Activated naive CD8-positive, alpha-beta T cell (primary cell): ENCODE data around the gene NACC2.

Source experiments
- H3K27ac Mint-ChIP-seq: one replicate; pipeline ENCODE4 v1.8.0; 2021; ENCODE audit warnings: mixed read lengths
- H3K27me3 Mint-ChIP-seq: one replicate; pipeline ENCODE4 v1.8.0; 2021; ENCODE audit warnings: mixed read lengths
- H3K36me3 Mint-ChIP-seq: one replicate; pipeline ENCODE4 v1.8.0; 2021; ENCODE audit warnings: mixed read lengths
- H3K4me1 Mint-ChIP-seq: one replicate; pipeline ENCODE4 v1.8.0; 2021; ENCODE audit warnings: low read depth, mixed read lengths
- H3K4me3 Mint-ChIP-seq: one replicate; pipeline ENCODE4 v1.8.0; 2021; ENCODE audit warnings: mild to moderate bottlenecking, mixed read lengths
- H3K9me3 Mint-ChIP-seq: one replicate; pipeline ENCODE4 v1.8.0; 2021; ENCODE audit warnings: low read depth, mixed read lengths

NACC2 gene, protein sequence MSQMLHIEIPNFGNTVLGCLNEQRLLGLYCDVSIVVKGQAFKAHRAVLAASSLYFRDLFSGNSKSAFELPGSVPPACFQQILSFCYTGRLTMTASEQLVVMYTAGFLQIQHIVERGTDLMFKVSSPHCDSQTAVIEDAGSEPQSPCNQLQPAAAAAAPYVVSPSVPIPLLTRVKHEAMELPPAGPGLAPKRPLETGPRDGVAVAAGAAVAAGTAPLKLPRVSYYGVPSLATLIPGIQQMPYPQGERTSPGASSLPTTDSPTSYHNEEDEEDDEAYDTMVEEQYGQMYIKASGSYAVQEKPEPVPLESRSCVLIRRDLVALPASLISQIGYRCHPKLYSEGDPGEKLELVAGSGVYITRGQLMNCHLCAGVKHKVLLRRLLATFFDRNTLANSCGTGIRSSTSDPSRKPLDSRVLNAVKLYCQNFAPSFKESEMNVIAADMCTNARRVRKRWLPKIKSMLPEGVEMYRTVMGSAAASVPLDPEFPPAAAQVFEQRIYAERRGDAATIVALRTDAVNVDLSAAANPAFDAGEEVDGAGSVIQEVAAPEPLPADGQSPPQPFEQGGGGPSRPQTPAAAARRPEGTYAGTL

DNA sequence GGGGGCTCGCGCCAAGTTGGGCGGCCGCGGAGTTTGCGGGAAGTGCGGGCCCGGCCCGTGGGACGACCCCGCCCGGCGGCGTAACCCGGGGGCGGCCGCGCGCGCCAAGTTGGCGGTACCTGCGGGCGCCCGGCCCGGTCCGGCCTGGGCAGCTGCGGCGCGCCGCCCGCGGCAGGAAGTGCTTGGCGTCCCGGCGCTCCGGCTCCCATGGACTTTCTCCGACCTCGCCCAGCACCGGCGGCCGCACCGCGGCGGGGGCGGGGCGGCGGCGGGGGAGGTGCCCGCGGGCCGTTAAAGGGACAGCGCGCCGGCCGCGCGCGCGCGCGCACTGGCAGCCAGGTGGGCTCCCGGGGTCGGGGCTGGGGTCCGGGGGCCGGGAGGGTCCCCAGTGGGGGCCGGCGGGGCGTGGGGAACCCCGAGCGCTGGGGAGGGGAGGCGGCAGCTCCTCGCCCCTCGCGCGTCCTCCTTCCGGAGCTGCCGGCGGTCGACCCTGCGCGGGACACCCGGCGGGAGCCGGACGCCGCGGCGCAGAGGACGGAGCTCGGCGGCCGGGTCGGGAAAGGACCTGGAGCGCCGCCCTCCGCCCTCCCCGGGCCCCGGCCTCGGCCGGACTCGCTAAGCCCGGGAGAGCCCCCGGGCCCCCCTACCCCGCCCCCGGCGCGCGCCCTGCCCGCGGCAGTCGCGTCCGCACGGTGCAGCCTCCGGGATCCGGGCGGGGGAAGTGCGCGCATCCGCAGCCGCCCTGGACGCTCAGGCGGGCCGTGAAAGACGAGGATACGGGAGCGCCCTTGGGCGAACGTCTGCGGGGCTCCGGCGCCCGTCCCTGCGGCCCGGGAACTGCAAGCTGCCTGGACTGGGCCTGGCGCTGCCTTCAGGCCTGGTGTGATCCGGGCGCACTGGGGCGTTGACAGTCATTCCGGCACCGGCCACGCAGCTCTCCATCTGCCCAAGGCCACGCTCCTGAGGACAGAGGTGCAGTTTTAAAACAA is at the start of gene NACC2:
NACC2 (minus strand) TSS at position 220 of the 989 bp plus-strand sequence. CDS start 44,768 bp downstream, outside the sequence.
- Mint-ChIP-seq H3K9me3 (no peaks in the 10 kb centered on the region), H3K27ac (no peak within 1 kb of the TSS), H3K4me1 (peaks cover 11% of the 10 kb centered on the region), H3K36me3 (no peaks in the 10 kb centered on the region), H3K27me3 (no peaks in the 10 kb centered on the region), H3K4me3 (peak within 1 kb of the TSS; percentile 75)

DNA sequence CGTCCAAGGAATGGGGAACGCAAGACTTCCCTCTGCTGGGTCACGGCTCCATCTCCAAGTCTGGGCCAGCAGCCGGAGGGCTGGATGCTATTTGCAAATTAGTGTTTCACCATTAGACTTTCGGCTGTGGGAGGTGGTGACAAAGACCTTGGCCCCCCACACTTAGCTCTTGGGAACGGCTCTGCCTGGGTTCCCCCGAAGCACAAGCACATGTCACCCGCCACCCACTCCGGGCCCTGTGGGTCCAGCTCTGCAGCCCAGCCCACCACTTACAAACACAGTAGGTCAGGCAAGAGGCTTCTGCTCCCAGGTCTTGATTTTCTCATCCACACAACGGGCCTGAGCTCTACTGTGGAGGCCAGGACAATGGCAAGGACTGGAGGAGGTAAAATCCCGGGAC is 49.4 kb upstream of the NACC2 start:
- Mint-ChIP-seq H3K36me3 (no peaks in the 10 kb centered on the region), H3K27me3 (no peaks in the 10 kb centered on the region), H3K9me3 (no peaks in the 10 kb centered on the region), H3K4me1 (no peaks in the 10 kb centered on the region), H3K4me3 (no peak overlapping the region), H3K27ac (no peak overlapping the region)

DNA sequence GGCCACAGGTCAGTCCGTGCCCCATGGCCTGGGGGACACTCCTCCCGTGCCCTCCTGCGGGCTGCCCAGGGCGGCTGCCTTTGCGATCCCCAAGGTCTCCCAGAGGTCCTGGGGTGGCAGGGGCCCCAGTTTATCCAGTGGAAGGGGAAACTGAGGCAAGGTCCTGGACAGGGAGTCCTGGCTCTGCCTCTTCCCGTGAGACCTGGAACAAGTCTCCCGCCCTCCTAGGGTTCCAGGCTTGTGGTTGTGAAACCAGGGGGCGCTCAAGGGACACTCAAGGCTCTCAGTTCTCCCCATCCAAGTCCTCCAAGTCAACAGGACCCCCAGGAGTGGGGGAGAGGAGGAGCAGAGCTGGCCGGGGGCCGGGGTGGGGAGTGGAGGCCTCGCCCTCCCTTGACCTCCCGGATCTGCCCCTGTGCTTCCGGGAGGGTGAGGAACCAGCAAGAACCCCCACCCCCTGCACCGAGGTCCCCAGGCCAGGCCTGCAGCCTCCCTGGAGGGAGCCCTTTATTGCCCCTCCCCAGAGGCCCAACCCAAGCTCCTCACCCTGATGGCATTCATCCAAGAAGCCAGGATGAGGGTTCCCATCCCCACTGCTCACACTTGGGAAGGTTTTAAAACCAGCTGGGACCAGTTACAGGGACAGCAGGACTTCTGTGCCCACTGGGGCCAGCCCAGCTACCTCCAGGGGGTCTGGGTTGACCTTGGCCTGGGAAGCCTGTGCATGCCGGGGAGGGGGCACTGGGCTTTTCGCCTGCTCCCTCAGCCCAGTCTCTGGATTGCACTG is 48.3 kb upstream of the NACC2 start:
- H3K27me3 Mint-ChIP-seq: peaks cover 4% of the 10 kb centered on the region
- H3K4me1 Mint-ChIP-seq: no peaks in the 10 kb centered on the region
- no peak overlapping the region for H3K4me3 Mint-ChIP-seq
- no peak overlapping the region for H3K27ac Mint-ChIP-seq
- no peaks in the 10 kb centered on the region for H3K36me3 Mint-ChIP-seq
- no peaks in the 10 kb centered on the region for H3K9me3 Mint-ChIP-seq

DNA sequence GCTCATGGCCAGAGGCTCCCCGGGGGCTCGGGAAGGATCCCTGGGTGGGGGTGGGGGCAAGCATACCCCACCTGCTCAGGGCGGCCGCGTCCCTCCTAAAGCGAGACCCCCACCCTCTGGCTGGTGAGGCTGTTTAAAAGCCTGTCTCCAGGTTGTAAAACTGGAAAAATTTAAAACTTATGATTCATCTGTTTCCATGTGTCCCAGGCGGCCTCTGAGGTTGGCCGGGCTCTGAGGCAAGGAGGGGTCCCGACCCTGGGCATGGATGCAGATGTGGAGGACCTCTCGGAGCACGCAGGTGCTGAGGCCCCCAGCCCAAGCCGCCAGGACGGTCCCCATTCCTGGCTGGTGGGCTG is 47.7 kb upstream of the NACC2 start:
- no peaks in the 10 kb centered on the region for H3K4me1 Mint-ChIP-seq
- H3K27me3 Mint-ChIP-seq: peaks cover 4% of the 10 kb centered on the region
- H3K9me3 Mint-ChIP-seq: no peaks in the 10 kb centered on the region
- H3K27ac Mint-ChIP-seq: no peak overlapping the region
- no peak overlapping the region for H3K4me3 Mint-ChIP-seq
- H3K36me3 Mint-ChIP-seq: no peaks in the 10 kb centered on the region

DNA sequence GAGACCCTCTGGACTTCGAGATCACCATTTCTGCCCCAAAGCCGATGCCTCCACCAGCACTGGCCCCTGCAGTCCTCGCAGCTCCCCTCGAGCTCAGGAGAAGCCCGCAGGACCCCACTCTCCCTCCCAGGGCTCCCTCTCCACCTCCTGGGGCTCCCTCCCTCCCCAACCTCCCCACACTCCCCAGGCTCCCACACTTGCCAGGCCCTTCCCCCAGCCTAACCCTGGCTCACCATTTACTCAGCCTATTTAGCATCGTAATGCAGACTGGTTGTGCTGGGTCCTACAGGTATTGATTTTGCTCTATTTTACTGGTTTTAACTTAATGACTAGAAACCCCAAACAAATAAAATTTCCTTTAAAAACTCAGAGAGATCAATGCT is 47.3 kb upstream of the NACC2 start:
- Mint-ChIP-seq H3K27ac (no peak overlapping the region), H3K27me3 (peaks cover 4% of the 10 kb centered on the region), H3K9me3 (no peaks in the 10 kb centered on the region), H3K4me1 (no peaks in the 10 kb centered on the region), H3K4me3 (no peak overlapping the region), H3K36me3 (no peaks in the 10 kb centered on the region)

DNA sequence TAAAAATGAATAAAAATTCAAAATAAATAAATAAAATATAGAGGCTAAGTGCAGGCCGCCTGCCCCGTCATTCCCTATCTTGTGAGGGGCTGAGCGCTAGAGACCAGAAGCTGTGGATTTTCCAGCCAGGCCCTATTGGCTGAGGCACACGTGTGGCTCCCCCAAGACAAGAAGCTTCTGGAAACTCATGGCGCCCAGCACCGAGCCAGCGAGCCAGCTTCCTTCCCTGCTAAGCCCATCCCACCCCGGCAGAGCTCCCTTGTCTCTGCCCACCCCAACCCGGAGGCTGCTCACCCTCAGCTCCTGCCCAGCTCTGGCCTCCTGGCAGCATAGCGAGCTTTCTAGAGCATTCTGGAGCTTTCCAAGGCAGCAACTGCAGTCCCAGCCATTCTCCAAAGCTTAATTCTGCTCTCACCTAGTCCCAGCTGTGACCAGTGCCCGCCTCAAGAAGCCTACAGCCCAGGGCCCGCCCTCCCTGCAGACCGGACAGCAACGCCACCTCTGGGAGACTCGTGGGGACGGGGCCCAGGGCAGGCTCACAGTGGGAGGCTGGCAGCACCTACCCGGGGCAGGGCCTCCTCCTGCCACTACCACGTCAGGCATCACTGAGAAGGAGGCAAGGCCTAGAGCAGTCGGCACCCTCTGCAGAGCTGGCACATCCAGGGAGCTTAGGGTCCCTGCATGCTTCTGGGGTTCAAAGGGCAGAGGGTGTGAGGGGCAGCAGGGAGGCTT is 46.8 kb upstream of the NACC2 start:
- Mint-ChIP-seq H3K27ac (no peak overlapping the region), H3K4me3 (no peak overlapping the region), H3K36me3 (no peaks in the 10 kb centered on the region), H3K27me3 (peaks cover 4% of the 10 kb centered on the region), H3K9me3 (no peaks in the 10 kb centered on the region), H3K4me1 (no peaks in the 10 kb centered on the region)

DNA sequence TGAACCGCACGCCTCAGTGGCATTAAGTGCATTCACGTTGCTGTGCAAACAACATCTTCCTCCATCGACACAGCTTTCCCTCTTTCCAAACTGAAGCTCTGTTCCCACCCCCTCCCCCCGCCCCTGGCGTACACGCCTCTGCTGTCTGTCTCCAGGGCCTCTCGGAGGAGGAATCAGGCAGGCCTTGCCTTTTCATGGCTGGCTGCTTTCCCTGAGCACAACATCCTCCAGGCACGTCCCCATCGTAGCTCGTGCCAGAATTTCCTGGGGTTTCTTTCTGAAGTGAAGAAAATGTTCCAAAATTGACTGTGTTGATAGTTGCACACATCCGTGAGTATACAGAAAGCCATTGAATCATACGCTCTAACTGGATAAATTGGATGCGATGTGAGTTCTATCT is 45.9 kb upstream of the NACC2 start:
- H3K9me3 Mint-ChIP-seq: no peaks in the 10 kb centered on the region
- H3K36me3 Mint-ChIP-seq: no peaks in the 10 kb centered on the region
- no peaks in the 10 kb centered on the region for H3K4me1 Mint-ChIP-seq
- H3K27me3 Mint-ChIP-seq: peaks cover 4% of the 10 kb centered on the region
- no peak overlapping the region for H3K27ac Mint-ChIP-seq
- H3K4me3 Mint-ChIP-seq: no peak overlapping the region

DNA sequence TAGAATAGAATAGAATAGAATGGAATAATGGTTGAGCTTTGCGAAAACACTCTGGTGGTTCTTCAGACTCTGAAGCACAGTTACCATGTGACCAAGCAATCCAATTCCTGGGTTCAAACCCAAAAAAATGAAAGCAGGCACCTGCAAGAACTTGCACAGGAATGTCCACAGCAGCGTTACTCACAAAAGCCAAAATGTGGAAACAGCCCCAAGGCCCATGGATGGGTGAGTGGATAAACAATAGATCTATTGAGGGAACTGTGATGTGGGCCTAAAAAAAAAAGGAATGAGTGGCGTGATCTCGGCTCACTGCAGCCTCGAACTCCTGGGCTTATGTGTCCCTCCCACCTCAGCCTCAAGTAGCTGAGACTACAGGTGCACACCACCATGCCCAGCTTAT is 45.0 kb upstream of the NACC2 start:
- Mint-ChIP-seq H3K4me3 (no peak overlapping the region), H3K27me3 (peaks cover 4% of the 10 kb centered on the region), H3K27ac (no peak overlapping the region), H3K4me1 (no peaks in the 10 kb centered on the region), H3K36me3 (no peaks in the 10 kb centered on the region), H3K9me3 (no peaks in the 10 kb centered on the region)

DNA sequence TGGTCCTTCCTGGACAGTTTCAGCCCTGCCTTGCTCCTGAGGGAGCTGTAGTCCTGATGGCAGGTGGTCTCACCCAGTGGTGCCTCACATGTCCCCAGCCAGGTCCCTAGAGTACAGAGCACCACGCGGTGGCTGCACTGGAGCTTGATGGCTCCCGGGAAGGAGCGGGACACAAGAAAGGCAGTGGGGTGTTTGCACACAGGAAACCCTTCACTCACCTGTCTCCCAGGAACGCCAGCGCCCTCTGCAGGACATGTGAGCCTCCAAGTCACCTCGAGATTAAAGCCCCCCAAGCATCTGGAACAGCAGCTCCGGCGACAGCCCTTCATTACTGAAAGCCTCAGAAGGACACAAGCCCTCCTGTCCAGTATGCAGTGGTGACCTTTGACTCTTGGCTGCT is 43.5 kb upstream of the NACC2 start:
- peaks cover 3% of the 10 kb centered on the region for H3K4me1 Mint-ChIP-seq
- no peak overlapping the region for H3K4me3 Mint-ChIP-seq
- H3K27me3 Mint-ChIP-seq: peaks cover 7% of the 10 kb centered on the region
- H3K27ac Mint-ChIP-seq: no peak overlapping the region
- no peaks in the 10 kb centered on the region for H3K36me3 Mint-ChIP-seq
- no peaks in the 10 kb centered on the region for H3K9me3 Mint-ChIP-seq

DNA sequence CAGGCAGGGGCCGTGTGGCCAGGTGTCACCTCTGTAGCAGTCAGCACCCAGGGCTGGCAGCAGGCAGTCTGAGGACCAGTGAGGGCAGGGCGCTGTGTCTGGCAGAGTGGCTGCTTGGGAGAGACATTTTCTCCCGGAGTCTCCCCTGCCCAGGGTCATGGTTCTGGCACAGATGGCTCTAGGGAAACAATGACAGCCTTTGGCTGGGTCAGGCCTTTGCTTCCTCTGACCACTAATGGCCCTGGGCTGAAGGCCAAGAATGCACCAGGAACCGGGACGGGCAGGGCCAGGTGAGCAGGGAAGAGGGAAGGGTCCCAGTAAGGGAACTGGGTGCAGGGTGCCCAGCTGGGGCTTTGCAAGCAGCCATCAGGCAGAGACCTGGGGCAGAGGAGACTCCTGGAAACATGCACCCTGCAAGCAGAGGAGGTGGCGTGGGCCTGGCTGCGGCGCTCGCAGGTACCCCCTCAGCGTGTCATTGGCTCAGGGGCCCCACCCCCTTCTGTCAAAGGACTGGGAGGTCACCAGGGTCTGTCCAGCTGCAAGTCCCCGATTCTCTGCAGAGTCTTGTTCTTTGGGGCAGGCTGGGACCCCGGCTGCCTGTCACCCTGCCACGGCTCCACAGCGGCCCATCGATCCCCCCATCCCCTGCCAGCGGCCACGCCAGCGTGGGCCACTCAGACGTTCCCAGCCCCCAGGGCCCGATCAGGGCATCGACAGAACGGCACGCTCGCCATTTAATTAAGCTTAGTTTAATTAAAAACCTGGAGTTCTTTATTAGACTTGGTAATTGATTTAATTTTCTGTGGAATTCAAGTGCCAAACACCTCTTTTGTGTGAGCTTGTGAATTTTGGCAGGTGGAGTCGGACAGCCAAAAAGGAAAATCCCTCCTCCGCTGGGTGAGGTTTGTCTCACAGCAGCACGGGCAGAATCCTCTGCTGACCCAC is 42.5 kb upstream of the NACC2 start:
- no peaks in the 10 kb centered on the region for H3K9me3 Mint-ChIP-seq
- H3K27ac Mint-ChIP-seq: no peak overlapping the region
- no peak overlapping the region for H3K4me3 Mint-ChIP-seq
- peaks cover 5% of the 10 kb centered on the region for H3K4me1 Mint-ChIP-seq
- peaks cover 7% of the 10 kb centered on the region for H3K27me3 Mint-ChIP-seq
- no peaks in the 10 kb centered on the region for H3K36me3 Mint-ChIP-seq

DNA sequence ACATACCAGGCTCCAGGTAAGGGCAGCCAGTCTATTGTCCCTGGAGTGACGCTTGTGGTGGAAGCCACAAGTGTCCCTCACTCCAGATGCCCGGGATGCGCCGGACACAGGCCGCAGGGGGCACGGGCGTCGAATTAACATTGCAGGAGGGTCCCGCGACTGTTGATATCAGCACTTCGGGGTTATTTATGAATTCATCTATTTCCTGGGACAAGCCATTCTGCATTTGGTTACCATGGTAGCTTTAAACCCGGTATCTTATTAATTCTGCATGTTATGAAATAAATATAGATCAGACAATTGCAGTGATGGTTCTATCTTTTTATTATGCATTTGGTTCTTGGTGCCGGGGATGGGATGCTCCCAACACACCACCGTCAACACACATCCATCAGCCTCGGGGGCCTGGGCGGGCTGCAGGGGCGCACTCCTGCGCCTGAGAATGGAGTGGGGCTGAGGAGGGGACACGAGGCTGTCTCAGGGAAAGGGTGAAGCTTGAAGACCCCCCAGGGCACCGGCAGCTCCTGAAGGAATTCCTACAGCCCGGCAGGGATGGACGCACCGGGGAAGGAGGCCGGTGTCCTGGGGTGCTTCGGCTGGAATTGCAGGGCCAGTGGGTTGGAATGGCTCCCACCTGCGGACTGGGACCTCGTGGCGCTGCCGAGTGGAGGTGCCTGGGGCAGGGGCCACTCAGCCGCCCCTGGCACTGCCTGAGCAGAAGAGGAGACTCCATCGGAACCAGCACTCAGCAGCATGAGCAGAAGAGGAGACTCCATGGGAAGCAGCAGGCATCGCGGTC is 41.2 kb upstream of the NACC2 start:
- Mint-ChIP-seq H3K4me1 (peaks cover 7% of the 10 kb centered on the region), H3K27me3 (peaks cover 8% of the 10 kb centered on the region), H3K4me3 (no peak overlapping the region), H3K9me3 (no peaks in the 10 kb centered on the region), H3K36me3 (no peaks in the 10 kb centered on the region), H3K27ac (no peak overlapping the region)

DNA sequence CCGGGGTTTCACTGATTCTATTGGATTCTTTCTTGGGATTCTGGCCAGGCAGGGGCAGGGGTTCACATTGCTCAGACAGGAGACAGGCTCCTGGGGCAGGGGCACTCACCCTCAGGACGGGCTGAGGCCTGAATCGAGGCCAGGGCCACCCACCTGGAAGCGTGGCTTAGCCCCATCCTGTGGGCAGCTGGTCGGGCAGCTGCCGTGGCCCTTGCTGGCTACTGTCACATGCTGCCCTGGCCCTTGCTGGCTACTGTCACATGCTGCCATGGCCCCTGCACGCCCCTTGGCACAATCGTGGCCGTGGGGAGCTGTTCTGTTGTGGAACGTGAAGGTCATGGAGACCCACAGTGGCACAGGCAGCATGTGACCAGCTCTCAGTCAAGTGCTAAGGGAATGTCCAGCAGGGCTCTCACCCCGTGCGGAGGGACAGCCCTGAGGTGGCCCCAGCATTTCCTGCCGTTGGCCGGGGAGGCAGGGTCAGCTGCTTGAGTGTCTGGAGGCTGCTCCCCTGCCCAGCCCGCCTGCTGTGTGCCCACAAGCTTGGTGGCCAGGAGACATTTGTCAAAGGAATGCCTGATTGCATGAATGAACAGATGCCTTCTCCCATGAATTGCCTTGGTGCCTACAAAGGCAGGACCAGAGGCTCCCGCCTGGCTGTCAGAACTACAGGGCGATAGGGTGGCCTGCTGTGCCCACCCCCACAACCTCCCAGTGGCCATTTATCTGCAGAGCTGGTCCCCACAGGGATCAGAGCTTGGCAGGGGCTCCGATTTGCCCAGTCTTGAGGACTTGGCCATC is 40.4 kb upstream of the NACC2 start:
- H3K9me3 Mint-ChIP-seq: no peaks in the 10 kb centered on the region
- H3K4me1 Mint-ChIP-seq: peaks cover 7% of the 10 kb centered on the region
- H3K27ac Mint-ChIP-seq: no peak overlapping the region
- no peak overlapping the region for H3K4me3 Mint-ChIP-seq
- no peaks in the 10 kb centered on the region for H3K36me3 Mint-ChIP-seq
- peaks cover 8% of the 10 kb centered on the region for H3K27me3 Mint-ChIP-seq
